Measurements from ENCODE around the gene DBT.

Gene DBT

GRCh38 chr1:100142343-100142742 is 107.3 kb downstream of the DBT start:
- Histone ChIP-seq H3K4me3 (ENCODE audit: low read depth in 1 of 2, low read length in 2 of 2) (no peak overlapping the region), H3K27me3 (ENCODE audit: control insufficient read depth in 1 of 2, insufficient read depth in 2 of 2, low read length in 2 of 2) (no peaks in the 10 kb centered on the region), H3K9me3 (ENCODE audit: control insufficient read depth in 1 of 2, low read length in 2 of 2) (no peaks in the 10 kb centered on the region), H3K27ac (ENCODE audit: low read depth, low read length) (no peak overlapping the region), H3K9ac (ENCODE audit: low read depth in 1 of 2, low read length in 2 of 2) (no peak overlapping the region), H3K36me3 (ENCODE audit: control insufficient read depth in 1 of 2, insufficient read depth in 2 of 2, low read length in 2 of 2) (peaks cover 32 to 77% of the 10 kb centered on the region in 2 donors), H3K4me1 (ENCODE audit: control insufficient read depth in 1 of 2, insufficient read depth in 2 of 2, low read length in 2 of 2) (peaks cover 6 to 14% of the 10 kb centered on the region in 2 donors)

- no peaks in the 10 kb centered on the region for H3K27me3 ChIP-seq (ENCODE audit: control insufficient read depth in 1 of 2, insufficient read depth in 2 of 2, low read length in 2 of 2)
- H3K27ac ChIP-seq (ENCODE audit: low read depth, low read length), result no peak overlapping the region
- H3K4me1 ChIP-seq (ENCODE audit: control insufficient read depth in 1 of 2, insufficient read depth in 2 of 2, low read length in 2 of 2), result peaks cover 6 to 14% of the 10 kb centered on the region in 2 donors
- peaks cover 32 to 77% of the 10 kb centered on the region in 2 donors for H3K36me3 ChIP-seq (ENCODE audit: control insufficient read depth in 1 of 2, insufficient read depth in 2 of 2, low read length in 2 of 2)
- H3K9ac ChIP-seq (ENCODE audit: low read depth in 1 of 2, low read length in 2 of 2), result no peak overlapping the region
- no peaks in the 10 kb centered on the region for H3K9me3 ChIP-seq (ENCODE audit: control insufficient read depth in 1 of 2, low read length in 2 of 2)
- H3K4me3 ChIP-seq (ENCODE audit: low read depth in 1 of 2, low read length in 2 of 2), result no peak overlapping the region
Observed at GRCh38 chr1:100141192-100141591, 108.4 kb downstream of the DBT start.

- no peak overlapping the region for H3K9ac ChIP-seq (ENCODE audit: low read depth in 1 of 2, low read length in 2 of 2)
- H3K36me3 ChIP-seq (ENCODE audit: control insufficient read depth in 1 of 2, insufficient read depth in 2 of 2, low read length in 2 of 2), result peaks cover 17 to 49% of the 10 kb centered on the region in 2 donors
- H3K9me3 ChIP-seq (ENCODE audit: control insufficient read depth in 1 of 2, low read length in 2 of 2), result no peaks in the 10 kb centered on the region
- H3K4me3 ChIP-seq (ENCODE audit: low read depth in 1 of 2, low read length in 2 of 2), result no peak overlapping the region
- H3K27ac ChIP-seq (ENCODE audit: low read depth, low read length), result no peak overlapping the region
- H3K27me3 ChIP-seq (ENCODE audit: control insufficient read depth in 1 of 2, insufficient read depth in 2 of 2, low read length in 2 of 2), result no peaks in the 10 kb centered on the region
- peaks cover 10 to 19% of the 10 kb centered on the region in 2 donors for H3K4me1 ChIP-seq (ENCODE audit: control insufficient read depth in 1 of 2, insufficient read depth in 2 of 2, low read length in 2 of 2)
Observed at GRCh38 chr1:100137602-100138001, 112.0 kb downstream of the DBT start.
